OCI-LY7 (cell line): ENCODE results near the gene CAMSAP2.

ENCODE experiments used
- CTCF ChIP-seq: fragments of 200-600 bp; sonication (generic); conservative IDR thresholded peaks from 2 replicates; pipeline ENCODE4 v1.5.1; 2014; ENCODE audit warnings: mild to moderate bottlenecking, antibody characterized with exemption, low read length, moderate library complexity, mixed read lengths
- EZH2phosphoT487 ChIP-seq: fragments of 200-600 bp; sonication (generic); IDR thresholded peaks from 2 replicates; pipeline ENCODE4 v1.6.1; 2018; ENCODE audit warnings: low read depth, borderline replicate concordance, mild to moderate bottlenecking, mixed run types, antibody characterized with exemption, low read length, moderate library complexity, mixed read lengths

- TF ChIP-seq CTCF (no peak), EZH2phosphoT487 (no peak)
These were observed 38.8 kb upstream of the CAMSAP2 start for GRCh38 chr1:200699871-200700270.
